MCF 10A (cell line): Measurements from ENCODE around the gene CENPQ. TPM values are rescaled to one million over a fixed set of nuclear protein-coding genes. Genes with fewer than 3 reads are reported as not detected.

Experiments
- Bru-seq: library from RNA; stranded (reverse); fragments of 400-500 nt; gene quantifications from one replicate; lab custom pipeline; 2021; lab: Mats Ljungman, UMichigan
- BruChase-seq, 2 experiments: library from RNA; stranded (reverse); fragments of 400-500 nt; gene quantifications; one replicate each; lab custom pipeline; 2021; lab: Mats Ljungman, UMichigan
- BruUV-seq: library from RNA; stranded (reverse); fragments of 400-500 nt; replicated peaks from 2 replicates; lab custom pipeline; 2021; lab: Mats Ljungman, UMichigan
- CTCF ChIA-PET: fragments of 300-600 bp; sonication (Branson Sonifier 250); formaldehyde crosslinking; extraction: SDS; loops from one replicate; lab custom pipeline; 2021; ENCODE audit warnings: antibody characterized with exemption, inconsistent platforms; lab: Yijun Ruan, JAX
- POLR2A ChIA-PET: fragments of 300-600, 350-650 bp; sonication (Branson Sonifier 250); formaldehyde crosslinking; extraction: SDS; loops from one replicate; lab custom pipeline; 2020; ENCODE audit warnings: antibody characterized with exemption, inconsistent platforms; lab: Yijun Ruan, JAX
- DNase-seq: peaks from one replicate; pipeline ENCODE4 v3.0.0-alpha.2; 2018; ENCODE audit not compliant: unreplicated experiment
- H3K27ac Mint-ChIP-seq: one replicate; pipeline ENCODE4 v1.8.0; 2022; ENCODE audit warnings: mild to moderate bottlenecking, low read depth, mixed read lengths; ENCODE audit not compliant: unreplicated experiment
- H3K27me3 Mint-ChIP-seq: one replicate; pipeline ENCODE4 v1.8.0; 2022; ENCODE audit warnings: mixed read lengths; ENCODE audit not compliant: insufficient read depth, unreplicated experiment
- H3K36me3 Mint-ChIP-seq: one replicate; pipeline ENCODE4 v1.8.0; 2022; ENCODE audit warnings: mild to moderate bottlenecking, moderate library complexity, mixed read lengths; ENCODE audit not compliant: insufficient read depth, unreplicated experiment
- H3K4me1 Mint-ChIP-seq: one replicate; pipeline ENCODE4 v1.8.0; 2022; ENCODE audit warnings: mixed read lengths; ENCODE audit not compliant: insufficient read depth, unreplicated experiment
- H3K4me3 Mint-ChIP-seq: one replicate; pipeline ENCODE4 v1.8.0; 2022; ENCODE audit warnings: mild to moderate bottlenecking, moderate library complexity, mixed read lengths; ENCODE audit not compliant: unreplicated experiment
- H3K9me3 Mint-ChIP-seq: one replicate; pipeline ENCODE4 v1.8.0; 2022; ENCODE audit warnings: mixed read lengths; ENCODE audit not compliant: unreplicated experiment
- CTCF ChIP-seq: fragments of 200-600 bp; IDR thresholded peaks from one replicate; pipeline ENCODE4 v1.8.0; 2022; ENCODE audit warnings: antibody characterized with exemption, mild to moderate bottlenecking; ENCODE audit not compliant: unreplicated experiment
- intact Hi-C: fragments of 100-400 bp; cut with micrococcal nuclease; formaldehyde crosslinking; loops from 2 replicates; pipeline ENCODE4 v1.14.1; 2022
- long read RNA-seq: library from polyadenylated mRNA; stranded (forward); transcript quantifications from one replicate; pipeline ENCODE4 v2.0.0, GENCODE V29; 2022
- total RNA-seq: library from RNA; stranded (reverse); gene quantifications from 2 replicates; pipeline ENCODE4 v1.2.3, GENCODE V29; 2022

Gene CENPQ
- total RNA-seq = 3.9 and 5.4 TPM in 2 replicates
- Bru-seq, nascent RNA = percentile 59 among the genes with signal in this experiment
- BruChase-seq, experiment 1, labeled RNA remaining after a 6-hour chase = percentile 53 among the genes with signal in this experiment
- BruChase-seq, experiment 2, labeled RNA remaining after a 2-hour chase = percentile 55 among the genes with signal in this experiment
- long read RNA-seq, transcript CENPQ-201 (9 exons, 1,733 nt) = major isoform, 5 of 13 reads
- long read RNA-seq, partial matches to known transcripts = 0 of 13 reads
- long read RNA-seq, other reads (novel, unspliced or antisense) = 8 of 13 reads

GRCh38 chr6:49462927-49463611 is at the start of gene CENPQ, which contains the start of gene MMUT:
Gene CENPQ, plus strand, starts transcription at chr6:49463370. Its CDS starts 6,807 bp downstream, at chr6:49470177.
Gene MMUT, minus strand, starts transcription at chr6:49463253. Its CDS starts 3,787 bp downstream, at chr6:49459466.
- TF ChIP-seq CTCF = no peak
- CTCF ChIA-PET = interaction anchor here (0.7 kb wide), 1 partner anchor 12 kb away, joined by 3 read pairs; no protein-coding TSS in a partner anchor
- peak; percentile 96 for DNase-seq
- H3K9me3 Mint-ChIP-seq = no peaks in the 10 kb centered on the region
- H3K27me3 Mint-ChIP-seq = no peaks in the 10 kb centered on the region
- H3K4me1 Mint-ChIP-seq = peaks cover 19% of the 10 kb centered on the region
- peaks cover 22% of the 10 kb centered on the region for H3K36me3 Mint-ChIP-seq
- H3K27ac Mint-ChIP-seq = peak within 1 kb of the TSS; percentile 99
- H3K4me3 Mint-ChIP-seq = peak within 1 kb of the TSS; percentile 96
- intact Hi-C loops = loop anchor here (2.0 kb wide), 1 partner anchor 144 kb away; no protein-coding TSS in a partner anchor
- POLR2A ChIA-PET = interaction anchor here (0.9 to 1.0 kb wide), 2 partner anchors 78 to 144 kb away, joined by 3 to 4 read pairs; no protein-coding TSS in a partner anchor
- BruUV-seq = no TSS peak

DNA sequence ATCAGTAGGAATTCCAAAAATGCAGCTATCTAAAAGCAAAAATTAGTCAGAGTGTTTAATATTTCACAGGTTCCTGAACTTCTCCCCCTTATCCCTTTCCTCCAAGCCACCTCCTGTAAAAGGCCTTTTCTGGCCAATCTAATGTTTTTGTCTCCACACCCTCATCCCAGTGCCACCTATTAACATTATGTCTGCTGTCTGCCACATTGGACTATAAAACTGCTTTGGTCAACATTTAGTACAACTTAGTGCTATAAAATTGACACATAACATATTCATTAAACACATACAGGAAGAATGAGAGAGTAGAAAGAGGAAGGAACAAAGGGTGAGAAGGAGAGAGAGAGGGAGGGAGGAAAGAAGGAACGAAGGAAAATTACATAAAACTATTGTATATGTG is 47.8 kb upstream of the CENPQ start:
- no peaks in the 10 kb centered on the region for H3K36me3 Mint-ChIP-seq
- POLR2A ChIA-PET = no interaction called here
- no TSS peak for BruUV-seq
- TF ChIP-seq CTCF = no peak
- CTCF ChIA-PET = no interaction called here
- DNase-seq = no peak
- no peak overlapping the region for H3K27ac Mint-ChIP-seq
- no peak overlapping the region for H3K4me3 Mint-ChIP-seq
- intact Hi-C loops = loop anchor here (10.0 kb wide), 1 partner anchor 931 kb away; no protein-coding TSS in a partner anchor
- H3K27me3 Mint-ChIP-seq = no peaks in the 10 kb centered on the region
- no peaks in the 10 kb centered on the region for H3K4me1 Mint-ChIP-seq
- H3K9me3 Mint-ChIP-seq = peaks cover 7% of the 10 kb centered on the region

DNA sequence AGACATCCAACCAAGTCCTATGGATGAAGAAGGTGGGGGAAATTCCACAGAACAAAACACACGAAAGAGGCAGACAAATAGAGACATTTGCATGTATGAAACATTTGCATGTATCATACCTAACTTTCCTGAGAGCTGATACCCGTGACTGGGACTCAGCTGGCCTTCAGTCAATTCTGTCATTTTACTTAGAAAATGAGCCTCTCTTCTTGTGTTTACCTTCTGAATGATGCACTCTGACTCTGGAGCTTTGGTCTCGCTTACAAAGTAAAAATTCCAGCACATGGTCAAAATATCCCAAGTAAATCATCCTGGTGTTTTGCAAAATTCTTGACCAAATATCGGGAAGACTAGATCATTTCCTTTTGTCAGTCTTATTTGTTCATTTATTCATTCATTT is 47.0 kb upstream of the CENPQ start:
- DNase-seq = no peak
- intact Hi-C loops = loop anchor here (10.0 kb wide), 1 partner anchor 931 kb away; no protein-coding TSS in a partner anchor
- Mint-ChIP-seq H3K27ac (no peak overlapping the region), H3K9me3 (peaks cover 7% of the 10 kb centered on the region), H3K4me1 (no peaks in the 10 kb centered on the region), H3K36me3 (no peaks in the 10 kb centered on the region), H3K27me3 (no peaks in the 10 kb centered on the region), H3K4me3 (no peak overlapping the region)
- POLR2A ChIA-PET = interaction anchor here (0.7 kb wide), 1 partner anchor 9 kb away, joined by 3 read pairs; no protein-coding TSS in a partner anchor
- no TSS peak for BruUV-seq
- no peak for TF ChIP-seq CTCF
- CTCF ChIA-PET = interaction anchor here (1.0 kb wide), 1 partner anchor 1628 kb away, joined by 3 read pairs; no protein-coding TSS in a partner anchor

DNA sequence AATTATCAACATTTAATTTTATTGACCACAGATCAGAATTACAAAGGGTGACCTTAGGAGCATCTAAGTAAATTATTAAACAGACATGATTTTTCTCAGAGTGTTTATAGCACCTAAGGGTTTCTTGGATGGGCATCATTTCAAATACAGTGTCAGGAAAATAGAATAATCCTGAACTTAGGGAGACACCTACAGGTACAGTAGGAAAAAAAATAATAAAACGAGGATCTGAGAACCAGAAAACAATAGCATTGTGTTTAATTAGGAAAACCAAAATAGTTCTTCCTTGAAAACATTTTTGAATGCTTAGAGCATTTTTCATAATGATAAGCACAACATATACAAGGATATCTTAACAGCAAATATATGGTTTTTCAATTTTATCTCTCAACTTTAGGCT is 39.4 kb upstream of the CENPQ start:
- Mint-ChIP-seq H3K27me3 (no peaks in the 10 kb centered on the region), H3K36me3 (no peaks in the 10 kb centered on the region), H3K4me1 (no peaks in the 10 kb centered on the region), H3K4me3 (no peak overlapping the region), H3K27ac (no peak overlapping the region), H3K9me3 (no peaks in the 10 kb centered on the region)
- BruUV-seq = no TSS peak
- intact Hi-C loops = loop anchor here (1.0 to 10.0 kb wide), 2 partner anchors 1636 to 1779 kb away; no protein-coding TSS in a partner anchor
- peak; percentile 43 for TF ChIP-seq CTCF
- CTCF ChIA-PET = interaction anchor here (0.9 kb wide), 1 partner anchor 10 kb away, joined by 4 read pairs; no protein-coding TSS in a partner anchor
- peak; percentile 23 for DNase-seq
- POLR2A ChIA-PET = no interaction called here
